Stimulated activated CD4-positive, alpha-beta T cell treated with anti-CD3 and anti-CD28 coated beads, Interleukin-12 subunit alpha, Interleukin-12 subunit beta, amount 100 ng/mL, for 4 hours (primary cell): ENCODE data around the gene ZNF770.
"Not testable (repeated sequence)": the region's sequence is repeated elsewhere in the genome, so short reads cannot be mapped to it uniquely, and the experiment has no call there.

Experiments used
- DNase-seq: peaks from one replicate; pipeline ENCODE4 v3.0.0-alpha.2; 2020

Gene ZNF770

GRCh38 chr15:34976073-34976472, 12.0 kb downstream of the ZNF770 start:
- DNase-seq = no peak

GRCh38 chr15:34973512-34973911, 14.6 kb downstream of the ZNF770 start:
- no peak for DNase-seq

GRCh38 chr15:34970098-34970643, 17.9 kb downstream of the ZNF770 start:
- DNase-seq = not testable (repeated sequence)

- DNase-seq = peak; percentile 83
Observed at GRCh38 chr15:34969340-34970097, 18.6 kb downstream of the ZNF770 start, which contains the start of gene AQR. TSS of gene AQR (minus strand) at chr15:34969742. CDS start at chr15:34969613, 129 bp downstream.

- DNase-seq = no peak
Observed at GRCh38 chr15:34964277-34964676, 23.8 kb downstream of the ZNF770 start.

- no peak for DNase-seq
Observed at GRCh38 chr15:34953851-34954250, 34.2 kb downstream of the ZNF770 start.

- DNase-seq = no peak
Observed at GRCh38 chr15:34952481-34952880, 35.6 kb downstream of the ZNF770 start.

- DNase-seq = no peak
Observed at GRCh38 chr15:34951993-34952392, 36.1 kb downstream of the ZNF770 start.

- DNase-seq = no peak
Observed at GRCh38 chr15:34944936-34945335, 43.2 kb downstream of the ZNF770 start.

- no peak for DNase-seq
Observed at GRCh38 chr15:34943711-34944110, 44.4 kb downstream of the ZNF770 start.

GRCh38 chr15:34943264-34943663, 44.8 kb downstream of the ZNF770 start:
- not testable (repeated sequence) for DNase-seq

GRCh38 chr15:34942363-34942762, 45.7 kb downstream of the ZNF770 start:
- no peak for DNase-seq

GRCh38 chr15:34941831-34942230, 46.3 kb downstream of the ZNF770 start:
- DNase-seq = no peak

GRCh38 chr15:34941185-34941698, 46.8 kb downstream of the ZNF770 start:
- DNase-seq = no peak

- DNase-seq = no peak
Observed at GRCh38 chr15:34933432-34933975, 54.6 kb downstream of the ZNF770 start.

- DNase-seq = not testable (repeated sequence)
Observed at GRCh38 chr15:34928349-34928748, 59.7 kb downstream of the ZNF770 start.
